Esophagus squamous epithelium (tissue), 5 donors: ENCODE measurements around the gene C7. TPM values are rescaled to one million over a fixed set of nuclear protein-coding genes. Genes with fewer than 3 reads are reported as not detected.

Experiments used
- DNase-seq: peaks from one replicate; lab custom pipeline; 2025; lab: John Stamatoyannopoulos, UW
- H3K27ac ChIP-seq, 4 donors: fragments of 200-600 bp; sonication (generic); one replicate each; pipeline ENCODE4 v1.5.1; 2016 to 2019; ENCODE audit warnings: mild to moderate bottlenecking in 1 of 4
- H3K27me3 ChIP-seq, 4 donors: fragments of 200-600 bp; sonication (generic); 1 replicate in 3 of 4; 2 replicates in 1 of 4; pipeline versions ENCODE4 v1.5.1 to v1.6.0; 2017 to 2021; ENCODE audit warnings: antibody characterized with exemption in 1 of 4
- H3K36me3 ChIP-seq, 3 donors: fragments of 200-600 bp; sonication (generic); one replicate each; pipeline ENCODE4 v1.5.1; 2016 to 2019
- H3K4me1 ChIP-seq, 3 donors: fragments of 200-600 bp; sonication (generic); one replicate each; pipeline ENCODE4 v1.5.1; 2017 to 2019
- H3K4me3 ChIP-seq, 4 donors: fragments of 200-600 bp; sonication (generic); 1 replicate in 3 of 4; 2 replicates in 1 of 4; pipeline ENCODE4 v1.5.1; 2016 to 2019; ENCODE audit warnings: mild to moderate bottlenecking in 2 of 4, moderate library complexity in 1 of 4
- H3K9me3 ChIP-seq, 3 donors: fragments of 200-600 bp; sonication (generic); one replicate each; pipeline ENCODE4 v1.5.1; 2016 to 2019
- POLR2A ChIP-seq, 4 donors: fragments of 450-650 bp; IDR thresholded peaks; one replicate each; pipeline ENCODE4 v1.6.1; 2017; ENCODE audit warnings: antibody characterized with exemption in 4 of 4, mild to moderate bottlenecking in 4 of 4, moderate library complexity in 3 of 4
- WGBS, 2 donors: methylation state at CpG; one replicate each; pipeline ENCODE4 v1.1.5; 2018; 5-methylcytosine and 5-hydroxymethylcytosine counted together
- intact Hi-C: fragments of 100-400 bp; cut with DNase I; formaldehyde crosslinking; loops from one replicate; pipeline ENCODE4 v1.15.0; 2022
- total RNA-seq, 4 donors: library from RNA; depleted of rRNA; stranded (reverse); fragments of >200 nt; gene quantifications; one replicate each; pipeline ENCODE4 v1.1.0, GENCODE V29; 2016
- TF ChIP-seq, protein P1 (sequence below), 6 experiments: fragments of 450-650 bp in 4 of 6; fragments of 200-600 bp in 2 of 6; sonication (generic) in 2 of 6; IDR thresholded peaks; one replicate each; pipeline ENCODE4 v1.5.1; 2016 to 2019; ENCODE audit warnings: antibody characterized with exemption in 6 of 6, mild to moderate bottlenecking in 4 of 6, moderate library complexity in 4 of 6
- donor health status: DM: yes; HTN: yes; CAD: no.

C7 gene
- total RNA-seq, 4 donors from 2014 or later = 8.2 to 245 (median 108) TPM

DNA sequence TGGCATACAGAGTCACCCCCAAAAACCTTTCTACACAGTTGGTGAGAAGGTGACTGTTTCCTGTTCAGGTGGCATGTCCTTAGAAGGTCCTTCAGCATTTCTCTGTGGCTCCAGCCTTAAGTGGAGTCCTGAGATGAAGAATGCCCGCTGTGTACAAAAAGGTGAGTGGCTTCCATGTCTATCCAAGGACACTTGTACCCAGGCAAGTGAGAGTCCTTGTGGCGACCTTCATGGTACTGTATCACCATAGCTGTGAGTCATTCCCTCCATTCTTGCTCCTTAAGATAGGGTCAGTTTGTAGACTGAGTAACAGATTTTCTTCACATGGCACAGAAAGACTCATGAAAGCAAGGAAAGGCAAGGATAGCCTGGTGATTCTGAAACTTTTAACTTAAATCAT is 63.1 kb downstream of the C7 start:
- DNase-seq = no peak
- Histone ChIP-seq H3K36me3 (no peaks in the 10 kb centered on the region), H3K4me3 (no peak overlapping the region), H3K27ac (no peak overlapping the region), H3K9me3 (no peaks in the 10 kb centered on the region), H3K27me3 (no peaks in the 10 kb centered on the region), H3K4me1 (no peaks in the 10 kb centered on the region)
- TF ChIP-seq, protein P1, sequence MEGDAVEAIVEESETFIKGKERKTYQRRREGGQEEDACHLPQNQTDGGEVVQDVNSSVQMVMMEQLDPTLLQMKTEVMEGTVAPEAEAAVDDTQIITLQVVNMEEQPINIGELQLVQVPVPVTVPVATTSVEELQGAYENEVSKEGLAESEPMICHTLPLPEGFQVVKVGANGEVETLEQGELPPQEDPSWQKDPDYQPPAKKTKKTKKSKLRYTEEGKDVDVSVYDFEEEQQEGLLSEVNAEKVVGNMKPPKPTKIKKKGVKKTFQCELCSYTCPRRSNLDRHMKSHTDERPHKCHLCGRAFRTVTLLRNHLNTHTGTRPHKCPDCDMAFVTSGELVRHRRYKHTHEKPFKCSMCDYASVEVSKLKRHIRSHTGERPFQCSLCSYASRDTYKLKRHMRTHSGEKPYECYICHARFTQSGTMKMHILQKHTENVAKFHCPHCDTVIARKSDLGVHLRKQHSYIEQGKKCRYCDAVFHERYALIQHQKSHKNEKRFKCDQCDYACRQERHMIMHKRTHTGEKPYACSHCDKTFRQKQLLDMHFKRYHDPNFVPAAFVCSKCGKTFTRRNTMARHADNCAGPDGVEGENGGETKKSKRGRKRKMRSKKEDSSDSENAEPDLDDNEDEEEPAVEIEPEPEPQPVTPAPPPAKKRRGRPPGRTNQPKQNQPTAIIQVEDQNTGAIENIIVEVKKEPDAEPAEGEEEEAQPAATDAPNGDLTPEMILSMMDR (IDR thresholded peaks at IDR 0.05) = no peak
- TF ChIP-seq POLR2A (IDR thresholded peaks at IDR 0.05) = no peak
- 43 to 75% methylated on average over 1 of the region's 2 CpGs for WGBS, 2 donors
- intact Hi-C loops = no loop called here

DNA sequence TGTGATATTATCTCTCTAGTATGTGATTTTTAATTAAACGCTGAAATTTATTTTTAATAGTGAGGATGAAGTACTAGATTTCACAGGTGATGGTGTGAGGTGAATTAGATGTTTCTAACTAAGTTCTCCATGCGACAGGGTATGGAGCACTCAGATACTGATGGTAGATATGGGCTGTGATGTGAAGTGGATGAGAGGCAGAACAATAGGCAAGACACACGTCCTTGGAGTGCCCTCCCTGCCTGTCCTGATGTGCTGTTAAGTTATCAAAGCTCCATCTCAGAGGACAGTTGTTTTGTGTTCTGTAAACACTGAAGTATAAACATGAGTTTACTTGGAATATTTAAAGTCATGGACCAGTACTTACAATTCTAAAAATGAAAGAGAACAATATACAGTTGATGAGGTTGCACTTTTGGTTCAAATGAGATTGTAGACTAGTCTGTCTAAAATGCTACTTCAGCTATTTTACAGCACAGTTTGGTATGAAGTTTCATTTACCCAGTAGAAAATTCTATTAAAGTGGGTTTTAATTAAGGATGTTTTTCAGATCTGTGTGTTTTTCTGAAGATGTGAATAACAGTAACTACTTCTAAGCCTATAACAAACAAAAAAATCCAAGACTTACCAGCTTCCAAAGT is 64.2 kb downstream of the C7 start:
- WGBS, 2 donors = 65 to 71% methylated on average over 3 of the region's 3 CpGs
- no peak for TF ChIP-seq POLR2A (IDR thresholded peaks at IDR 0.05)
- TF ChIP-seq, protein P1 (IDR thresholded peaks at IDR 0.05) = no peak
- Histone ChIP-seq H3K4me1 (no peaks in the 10 kb centered on the region), H3K4me3 (no peak overlapping the region), H3K27me3 (no peaks in the 10 kb centered on the region), H3K36me3 (no peaks in the 10 kb centered on the region), H3K9me3 (no peaks in the 10 kb centered on the region), H3K27ac (no peak overlapping the region)
- intact Hi-C loops = no loop called here
- no peak for DNase-seq

DNA sequence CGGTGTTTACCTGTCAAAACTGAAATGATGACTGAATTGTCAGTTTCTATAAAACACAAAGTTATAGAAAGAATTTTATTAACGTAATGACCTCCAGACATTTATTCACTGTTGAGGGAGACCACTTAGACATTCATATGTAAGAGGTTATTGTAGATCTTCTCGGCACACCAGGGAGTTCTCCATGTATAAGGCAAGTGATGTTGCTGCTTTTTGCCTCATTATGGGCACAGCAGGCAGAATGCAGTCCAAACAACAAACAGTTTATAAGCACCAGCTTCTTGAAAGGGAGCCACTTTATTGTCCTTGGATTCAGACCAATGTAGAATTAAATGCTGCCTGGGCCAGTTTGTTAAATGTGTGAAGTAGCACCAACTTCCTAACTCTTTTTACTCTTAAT is 66.7 kb downstream of the C7 start:
- H3K4me1 ChIP-seq = no peaks in the 10 kb centered on the region
- no peaks in the 10 kb centered on the region for H3K27me3 ChIP-seq
- H3K36me3 ChIP-seq = no peaks in the 10 kb centered on the region
- H3K9me3 ChIP-seq = no peaks in the 10 kb centered on the region
- H3K27ac ChIP-seq = no peak overlapping the region
- WGBS, 2 donors = 64 to 69% methylated on average over 3 of the region's 3 CpGs
- TF ChIP-seq, protein P1 (IDR thresholded peaks at IDR 0.05) = no peak
- no peak for TF ChIP-seq POLR2A (IDR thresholded peaks at IDR 0.05)
- H3K4me3 ChIP-seq = no peak overlapping the region
- no peak for DNase-seq
- intact Hi-C loops = no loop called here

DNA sequence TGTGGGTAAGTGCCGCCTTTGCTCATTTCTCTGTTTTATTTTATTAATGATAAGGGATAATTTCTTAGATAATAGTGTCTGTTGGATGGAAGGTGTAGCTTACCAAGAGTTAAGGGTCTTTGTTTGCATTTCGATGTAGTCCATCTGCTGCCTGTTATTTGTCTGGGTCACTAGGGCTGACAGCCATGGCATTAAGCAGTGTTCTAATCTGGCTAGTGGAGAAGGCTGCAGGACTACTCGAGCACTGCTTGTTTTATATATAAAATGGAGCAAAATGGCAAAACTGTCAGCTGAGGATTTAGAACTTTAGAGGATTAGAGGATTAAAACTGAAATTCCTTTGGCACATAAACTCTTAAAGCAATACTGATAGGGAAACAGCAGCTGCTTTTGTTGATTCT is 67.5 kb downstream of the C7 start:
- H3K4me3 ChIP-seq = no peak overlapping the region
- no peak overlapping the region for H3K27ac ChIP-seq
- no peak for DNase-seq
- no peak for TF ChIP-seq POLR2A (IDR thresholded peaks at IDR 0.05)
- TF ChIP-seq, protein P1 (IDR thresholded peaks at IDR 0.05) = no peak
- no peaks in the 10 kb centered on the region for H3K27me3 ChIP-seq
- H3K36me3 ChIP-seq = no peaks in the 10 kb centered on the region
- WGBS, 2 donors = 32 to 37% methylated on average over 3 of the region's 3 CpGs
- no peaks in the 10 kb centered on the region for H3K9me3 ChIP-seq
- intact Hi-C loops = no loop called here
- H3K4me1 ChIP-seq = no peaks in the 10 kb centered on the region

DNA sequence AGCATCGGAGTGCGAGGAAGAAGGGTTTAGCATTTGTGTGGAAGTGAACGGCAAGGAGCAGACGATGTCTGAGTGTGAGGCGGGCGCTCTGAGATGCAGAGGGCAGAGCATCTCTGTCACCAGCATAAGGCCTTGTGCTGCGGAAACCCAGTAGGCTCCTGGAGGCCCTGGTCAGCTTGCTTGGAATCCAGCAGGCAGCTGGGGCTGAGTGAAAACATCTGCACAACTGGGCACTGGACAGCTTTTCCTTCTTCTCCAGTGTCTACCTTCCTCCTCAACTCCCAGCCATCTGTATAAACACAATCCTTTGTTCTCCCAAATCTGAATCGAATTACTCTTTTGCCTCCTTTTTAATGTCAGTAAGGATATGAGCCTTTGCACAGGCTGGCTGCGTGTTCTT is 72.1 kb downstream of the C7 start:
- intact Hi-C loops = no loop called here
- TF ChIP-seq, protein P1 (IDR thresholded peaks at IDR 0.05) = no peak
- TF ChIP-seq POLR2A (IDR thresholded peaks at IDR 0.05) = no peak
- H3K27ac ChIP-seq = no peak overlapping the region

More for the DNA sequence above, 72.1 kb downstream of the C7 start:
- no peaks in the 10 kb centered on the region for H3K27me3 ChIP-seq
- H3K4me3 ChIP-seq = no peak overlapping the region
- no peaks in the 10 kb centered on the region for H3K4me1 ChIP-seq
- no peaks in the 10 kb centered on the region for H3K36me3 ChIP-seq
- no peaks in the 10 kb centered on the region for H3K9me3 ChIP-seq
- WGBS, 2 donors = 69 to 81% methylated on average over 8 to 9 of the region's 9 CpGs
- no peak for DNase-seq
